Sigmoid colon (tissue), 7 donors: Measurements from ENCODE around the gene DIP2C. TPM values are rescaled to one million over a fixed set of nuclear protein-coding genes. Genes with fewer than 3 reads are reported as not detected.

Experiments
- DNase-seq: peaks from one replicate; pipeline ENCODE4 v3.0.0-alpha.2; 2019
- H3K27ac ChIP-seq, 4 donors: fragments of 200-600 bp; sonication (generic); one replicate each; pipeline ENCODE4 v1.5.1; 2016 to 2019; ENCODE audit warnings: mild to moderate bottlenecking in 1 of 4
- H3K27me3 ChIP-seq, 3 donors: fragments of 200-600 bp; sonication (generic); one replicate each; pipeline ENCODE4 v1.5.1; 2019; ENCODE audit warnings: mild to moderate bottlenecking in 1 of 3
- H3K36me3 ChIP-seq, 4 donors: fragments of 200-600 bp; sonication (generic); one replicate each; pipeline ENCODE4 v1.5.1; 2016 to 2019
- H3K4me1 ChIP-seq, 4 donors: fragments of 200-600 bp; sonication (generic); one replicate each; pipeline ENCODE4 v1.5.1; 2017 to 2019
- H3K4me3 ChIP-seq, 4 donors: fragments of 200-600 bp; sonication (generic); one replicate each; pipeline ENCODE4 v1.5.1; 2017 to 2019; ENCODE audit warnings: mild to moderate bottlenecking in 2 of 4, moderate library complexity in 1 of 4
- H3K9me3 ChIP-seq, 4 donors: fragments of 200-600 bp in 3 of 4; sonication (generic) in 3 of 4; one replicate each; pipeline versions ENCODE4 v1.5.1 to v1.6.1; 2013 to 2019
- CTCF ChIP-seq, 4 experiments: fragments of 450-650 bp in 3 of 4; fragments of 200-600 bp in 1 of 4; IDR thresholded peaks; one replicate each; pipeline ENCODE4 v1.5.1; 2016 to 2019; ENCODE audit warnings: antibody characterized with exemption in 4 of 4, mild to moderate bottlenecking in 3 of 4, moderate library complexity in 2 of 4
- EP300 ChIP-seq, 4 donors: sonication (generic); formaldehyde crosslinking; IDR thresholded peaks; one replicate each; pipeline ENCODE4 v1.6.1; 2017; ENCODE audit warnings: antibody characterized with exemption in 4 of 4
- POLR2A ChIP-seq, 2 donors: fragments of 450-650 bp; IDR thresholded peaks; one replicate each; pipeline ENCODE4 v1.6.1; 2016; ENCODE audit warnings: antibody characterized with exemption in 2 of 2, mild to moderate bottlenecking in 2 of 2, moderate library complexity in 2 of 2
- POLR2AphosphoS5 ChIP-seq, 4 donors: sonication (generic); formaldehyde crosslinking; IDR thresholded peaks; one replicate each; pipeline ENCODE4 v1.6.1; 2017; ENCODE audit warnings: antibody characterized with exemption in 4 of 4
- WGBS, 2 donors: extraction: QIAGEN DNeasy Blood & Tissue Kit; methylation state at CpG; one replicate each; pipeline ENCODE4 v1.1.7; 2013; 5-methylcytosine and 5-hydroxymethylcytosine counted together
- intact Hi-C: fragments of 100-400 bp; cut with DNase I; formaldehyde crosslinking; loops from one replicate; pipeline ENCODE4 v1.15.1; 2023
- polyA plus RNA-seq, 3 donors: library from polyadenylated mRNA; stranded (reverse); fragments of 200-250 nt; gene quantifications; one replicate each; pipeline ENCODE4 v1.2.3, GENCODE V29; 2013
- total RNA-seq, 4 donors: library from RNA; depleted of rRNA; stranded (reverse); fragments of >200 nt; gene quantifications; one replicate each; pipeline ENCODE4 v1.1.0, GENCODE V29; 2016
- donor health status: healthy with polysubstance abuse.
- donor health status: Bipolar disorder and iron deficiency.
- donor health status: healthy.

DIP2C gene
- total and polyA plus RNA-seq, 7 donors = 1.8 to 67.9 (median 42.1) TPM

GRCh38 chr10:663831-664251, 25.6 kb downstream of the DIP2C start:
- H3K36me3 ChIP-seq = no peaks in the 10 kb centered on the region
- peak overlapping the region; percentile 67 to 90 (median 82) for H3K27ac ChIP-seq
- H3K4me1 ChIP-seq = peaks cover 0 to 95% (median 80%) of the 10 kb centered on the region in 4 donors
- intact Hi-C loops = loop anchor here (5.0 kb wide), 1 partner anchor 172 kb away; no protein-coding TSS in a partner anchor
- WGBS, 2 donors = 73 to 81% methylated on average over 13 of the region's 13 CpGs
- TF ChIP-seq EP300 (IDR thresholded peaks at IDR 0.05) = no peak
- TF ChIP-seq CTCF (IDR thresholded peaks at IDR 0.05) = no peak
- no peak for TF ChIP-seq POLR2A (IDR thresholded peaks at IDR 0.05)
- peak in 1 of 4 donors; percentile 24 for TF ChIP-seq POLR2AphosphoS5 (IDR thresholded peaks at IDR 0.05)
- no peak for DNase-seq
- H3K27me3 ChIP-seq = no peaks in the 10 kb centered on the region
- no peaks in the 10 kb centered on the region for H3K9me3 ChIP-seq
- peak overlapping the region in 1 of 4 donors; percentile 1 for H3K4me3 ChIP-seq

GRCh38 chr10:663466-663751, 26.1 kb downstream of the DIP2C start:
- DNase-seq = no peak

DNA sequence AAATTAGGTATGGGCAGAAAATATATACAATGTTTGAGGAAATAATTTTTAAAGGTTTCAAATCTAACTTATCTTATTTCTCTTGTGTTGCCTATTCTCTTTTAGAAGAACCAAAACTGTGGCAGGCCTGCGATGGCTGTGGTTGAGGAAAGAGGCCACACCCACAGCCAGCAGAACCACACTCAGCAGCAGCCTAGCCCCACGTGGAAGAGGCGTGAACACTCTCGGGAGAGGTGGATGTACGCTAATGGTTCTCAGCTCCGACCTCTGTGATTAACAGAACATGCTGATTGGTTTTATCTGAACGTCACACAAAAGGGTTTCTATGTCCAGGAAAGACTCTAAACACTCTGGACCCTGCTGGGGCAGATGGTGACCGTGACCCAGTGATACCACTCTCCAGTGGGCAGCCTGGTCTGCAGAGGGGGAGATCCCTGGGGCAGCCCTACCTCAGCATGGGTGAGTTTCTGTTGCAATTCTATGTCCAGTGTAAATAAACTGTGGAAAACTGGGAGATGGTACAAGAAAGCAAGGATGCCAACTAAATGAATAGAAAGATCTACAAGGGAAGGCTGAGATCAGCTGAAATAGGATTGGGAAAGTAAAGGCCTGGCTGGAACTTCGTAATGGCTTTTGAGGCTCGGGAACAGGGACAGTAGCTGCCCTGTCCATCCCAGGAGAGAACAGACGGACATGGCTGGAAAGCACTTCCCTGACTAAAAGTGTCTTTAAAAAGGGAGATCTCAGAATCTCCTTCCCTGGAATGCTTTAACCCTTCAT, 26.6 kb downstream of the DIP2C start:
- H3K9me3 ChIP-seq = no peaks in the 10 kb centered on the region
- no peak for DNase-seq
- no peak overlapping the region for H3K4me3 ChIP-seq
- H3K36me3 ChIP-seq = no peaks in the 10 kb centered on the region
- peak overlapping the region; percentile 67 to 90 (median 82) for H3K27ac ChIP-seq
- TF ChIP-seq POLR2AphosphoS5 (IDR thresholded peaks at IDR 0.05) (peak in 1 of 4 donors; percentile 33), POLR2A (IDR thresholded peaks at IDR 0.05) (no peak)
- H3K27me3 ChIP-seq = no peaks in the 10 kb centered on the region
- peaks cover 0 to 94% (median 83%) of the 10 kb centered on the region in 4 donors for H3K4me1 ChIP-seq
- intact Hi-C loops = loop anchor here (5.0 kb wide), 1 partner anchor 171 kb away; no protein-coding TSS in a partner anchor
- 53 to 72% methylated on average over 11 of the region's 11 CpGs for WGBS, 2 donors

More at GRCh38 chr10:663466-663751, 26.1 kb downstream of the DIP2C start:
- Histone ChIP-seq H3K4me1 (peaks cover 0 to 95% (median 82%) of the 10 kb centered on the region in 4 donors), H3K27ac (peak overlapping the region; percentile 67 to 90 (median 82)), H3K36me3 (no peaks in the 10 kb centered on the region), H3K27me3 (no peaks in the 10 kb centered on the region), H3K4me3 (peak overlapping the region in 1 of 4 donors; percentile 1), H3K9me3 (no peaks in the 10 kb centered on the region)
- WGBS, 2 donors = 90 to 94% methylated on average over 9 of the region's 9 CpGs
- intact Hi-C loops = loop anchor here (5.0 kb wide), 1 partner anchor 171 kb away; no protein-coding TSS in a partner anchor
- no peak for TF ChIP-seq EP300 (IDR thresholded peaks at IDR 0.05)
- TF ChIP-seq CTCF (IDR thresholded peaks at IDR 0.05) = no peak
- no peak for TF ChIP-seq POLR2A (IDR thresholded peaks at IDR 0.05)
- no peak for TF ChIP-seq POLR2AphosphoS5 (IDR thresholded peaks at IDR 0.05)

- Histone ChIP-seq H3K36me3 (no peaks in the 10 kb centered on the region), H3K9me3 (no peaks in the 10 kb centered on the region), H3K4me3 (no peak overlapping the region), H3K27me3 (no peaks in the 10 kb centered on the region), H3K4me1 (peaks cover 0 to 87% (median 78%) of the 10 kb centered on the region in 4 donors), H3K27ac (peak overlapping the region; percentile 76 to 90 (median 85))
- TF ChIP-seq POLR2A (IDR thresholded peaks at IDR 0.05) = no peak
- no peak for TF ChIP-seq CTCF (IDR thresholded peaks at IDR 0.05)
- no peak for TF ChIP-seq EP300 (IDR thresholded peaks at IDR 0.05)
- TF ChIP-seq POLR2AphosphoS5 (IDR thresholded peaks at IDR 0.05) = no peak
- intact Hi-C loops = loop anchor here (5.0 kb wide), 1 partner anchor 170 kb away; no protein-coding TSS in a partner anchor
- 52 to 81% methylated on average over 9 of the region's 9 CpGs for WGBS, 2 donors
- no peak for DNase-seq
Observed at GRCh38 chr10:662223-662605, 27.3 kb downstream of the DIP2C start.

GRCh38 chr10:661597-662222, 27.8 kb downstream of the DIP2C start:
- H3K27ac ChIP-seq = peak overlapping the region; percentile 76 to 90 (median 85)
- no peaks in the 10 kb centered on the region for H3K36me3 ChIP-seq
- intact Hi-C loops = loop anchor here (5.0 kb wide), 1 partner anchor 169 kb away; no protein-coding TSS in a partner anchor
- H3K9me3 ChIP-seq = no peaks in the 10 kb centered on the region
- WGBS, 2 donors = 76 to 86% methylated on average over 16 of the region's 16 CpGs
- DNase-seq = no peak
- peaks cover 0 to 84% (median 73%) of the 10 kb centered on the region in 4 donors for H3K4me1 ChIP-seq
- no peak overlapping the region for H3K4me3 ChIP-seq
- no peaks in the 10 kb centered on the region for H3K27me3 ChIP-seq
- TF ChIP-seq POLR2AphosphoS5 (IDR thresholded peaks at IDR 0.05) (no peak), POLR2A (IDR thresholded peaks at IDR 0.05) (no peak), EP300 (IDR thresholded peaks at IDR 0.05) (no peak), CTCF (IDR thresholded peaks at IDR 0.05) (no peak)
